Ascending aorta (tissue), 2 donors: ENCODE data around the gene CAMTA1. TPM values are rescaled to one million over a fixed set of nuclear protein-coding genes. Genes with fewer than 3 reads are reported as not detected.

Source experiments
- DNase-seq, 2 donors: peaks; one replicate each; pipeline ENCODE4 v3.0.0-alpha.2; 2019; ENCODE audit warnings: low spot score in 2 of 2
- H3K27ac ChIP-seq, 2 donors: fragments of 200-600 bp; sonication (generic); one replicate each; pipeline ENCODE4 v1.5.1; 2016 to 2017; ENCODE audit warnings: mild to moderate bottlenecking in 1 of 2
- H3K27me3 ChIP-seq: fragments of 200-600 bp; sonication (generic); one replicate; pipeline ENCODE4 v1.5.1; 2017
- H3K36me3 ChIP-seq, 2 donors: fragments of 200-600 bp; sonication (generic); one replicate each; pipeline ENCODE4 v1.5.1; 2016
- H3K4me1 ChIP-seq, 2 donors: fragments of 200-600 bp; sonication (generic); one replicate each; pipeline ENCODE4 v1.5.1; 2016 to 2017; ENCODE audit warnings: mild to moderate bottlenecking in 1 of 2
- H3K4me3 ChIP-seq, 2 donors: fragments of 200-600 bp; sonication (generic); one replicate each; pipeline ENCODE4 v1.5.1; 2016 to 2017; ENCODE audit warnings: mild to moderate bottlenecking in 1 of 2
- H3K9me3 ChIP-seq, 2 donors: fragments of 200-600 bp; sonication (generic); one replicate each; pipeline ENCODE4 v1.5.1; 2016
- CTCF ChIP-seq, 3 experiments: fragments of 200-600 bp in 2 of 3; fragments of 450-650 bp in 1 of 3; sonication (generic) in 2 of 3; IDR thresholded peaks; one replicate each; pipeline ENCODE4 v1.5.1; 2016 to 2019; ENCODE audit warnings: antibody characterized with exemption in 3 of 3, mild to moderate bottlenecking in 1 of 3, moderate library complexity in 1 of 3
- intact Hi-C: fragments of 100-400 bp; cut with DNase I; formaldehyde crosslinking; loops from one replicate; pipeline ENCODE4 v1.15.1; 2023
- total RNA-seq: library from RNA; depleted of rRNA; stranded (reverse); fragments of >200 nt; gene quantifications from one replicate; pipeline ENCODE4 v1.1.0, GENCODE V29; 2016

Gene CAMTA1
- total RNA-seq, 1 donor from 2014 or later: 53.3 TPM

DNA sequence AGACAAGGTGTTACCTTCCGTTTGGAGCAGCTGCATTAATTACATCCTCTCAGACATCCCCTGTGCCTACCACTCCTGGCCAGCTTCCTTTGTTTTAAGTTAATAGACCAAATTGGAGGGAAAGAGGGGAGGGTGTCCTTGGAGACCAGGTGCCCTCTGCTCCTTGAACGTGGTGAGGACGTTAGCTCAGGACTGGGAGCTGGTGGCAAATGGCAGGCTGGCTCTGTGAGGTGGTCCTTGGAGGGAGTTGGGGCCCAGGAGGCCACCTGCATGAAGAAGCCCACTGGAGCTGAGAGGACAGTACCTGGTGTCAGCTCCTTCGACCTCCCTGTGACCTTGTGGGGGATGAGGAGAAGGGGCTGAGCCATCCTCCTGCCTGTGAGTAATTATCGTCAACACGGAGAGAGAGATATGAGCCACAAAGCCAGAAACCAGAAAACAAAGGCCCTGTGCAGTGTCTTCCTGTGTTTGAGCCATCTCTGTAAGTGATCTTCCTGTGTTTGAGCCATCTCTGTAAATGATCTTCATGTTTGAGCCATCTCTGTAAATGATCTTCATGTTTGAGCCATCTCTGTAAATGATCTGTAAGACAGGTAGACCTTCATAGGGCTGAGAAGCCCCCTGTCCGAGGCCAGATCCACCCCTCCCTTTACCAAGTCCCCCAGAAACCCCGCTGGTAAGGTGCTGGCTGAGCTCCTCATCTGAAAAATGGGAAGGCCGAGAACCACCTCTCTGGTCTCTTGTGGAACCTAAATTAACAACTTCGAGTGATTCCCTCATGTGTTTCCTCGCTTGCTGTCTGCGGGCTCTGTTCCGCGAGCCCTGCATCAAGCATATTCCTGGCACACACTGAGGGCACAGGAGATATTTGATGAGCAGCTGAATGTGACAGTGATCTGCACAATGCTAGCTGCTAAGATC, 126.0 kb downstream of the CAMTA1 start:
- TF ChIP-seq CTCF (IDR thresholded peaks at IDR 0.05): no peak
- H3K36me3 ChIP-seq: no peaks in the 10 kb centered on the region
- H3K4me1 ChIP-seq: no peaks in the 10 kb centered on the region
- H3K27me3 ChIP-seq: no peaks in the 10 kb centered on the region
- no peak for DNase-seq
- H3K27ac ChIP-seq: no peak overlapping the region
- intact Hi-C loops: no loop called here
- H3K4me3 ChIP-seq: no peak overlapping the region
- no peaks in the 10 kb centered on the region for H3K9me3 ChIP-seq

DNA sequence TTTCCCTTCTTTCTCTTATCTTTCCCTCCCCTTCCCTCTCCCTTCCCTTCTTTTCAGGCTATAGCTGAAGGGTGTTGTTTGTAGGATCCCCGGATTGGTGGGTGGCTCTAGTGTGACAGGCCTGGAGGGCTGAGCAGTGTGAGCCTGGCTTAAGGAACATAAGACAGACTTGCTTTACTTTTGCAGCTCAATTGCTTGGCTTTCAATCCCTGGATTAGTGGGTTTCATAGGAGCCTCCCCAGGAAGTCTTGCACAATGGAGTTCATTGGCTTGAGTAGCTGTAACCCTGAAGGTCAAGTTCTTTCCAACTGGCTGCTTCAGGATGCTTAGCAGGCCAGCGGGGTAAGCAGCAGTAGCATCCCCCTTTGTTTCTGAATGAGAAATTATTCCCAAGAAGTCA, 126.7 kb downstream of the CAMTA1 start:
- no peak for TF ChIP-seq CTCF (IDR thresholded peaks at IDR 0.05)
- intact Hi-C loops: no loop called here
- Histone ChIP-seq H3K4me3 (no peak overlapping the region), H3K9me3 (no peaks in the 10 kb centered on the region), H3K4me1 (no peaks in the 10 kb centered on the region), H3K27ac (no peak overlapping the region), H3K36me3 (no peaks in the 10 kb centered on the region), H3K27me3 (no peaks in the 10 kb centered on the region)
- no peak for DNase-seq

DNA sequence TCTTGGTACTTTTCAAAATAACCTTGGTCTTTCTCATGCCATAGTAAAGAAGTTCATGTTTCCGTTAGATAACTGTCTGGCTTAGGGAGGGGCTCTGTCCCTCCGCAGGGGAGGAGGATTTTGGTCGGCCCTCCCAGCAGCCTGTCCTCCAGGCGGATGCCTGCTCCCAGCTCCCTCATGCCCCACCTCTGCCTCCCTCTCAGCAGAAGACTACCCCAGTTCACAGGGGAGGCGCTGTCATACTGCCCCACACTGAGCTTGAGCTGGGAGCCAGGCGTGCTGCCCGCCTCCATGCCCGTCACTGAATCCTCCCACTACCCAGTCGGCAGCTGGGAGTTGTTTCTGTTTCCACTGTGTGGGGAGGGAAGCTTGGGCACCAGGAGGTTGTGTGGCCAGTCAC, 127.3 kb downstream of the CAMTA1 start:
- intact Hi-C loops: no loop called here
- Histone ChIP-seq H3K36me3 (no peaks in the 10 kb centered on the region), H3K27ac (no peak overlapping the region), H3K4me3 (no peak overlapping the region), H3K27me3 (no peaks in the 10 kb centered on the region), H3K4me1 (no peaks in the 10 kb centered on the region), H3K9me3 (no peaks in the 10 kb centered on the region)
- no peak for DNase-seq
- TF ChIP-seq CTCF (IDR thresholded peaks at IDR 0.05): no peak

DNA sequence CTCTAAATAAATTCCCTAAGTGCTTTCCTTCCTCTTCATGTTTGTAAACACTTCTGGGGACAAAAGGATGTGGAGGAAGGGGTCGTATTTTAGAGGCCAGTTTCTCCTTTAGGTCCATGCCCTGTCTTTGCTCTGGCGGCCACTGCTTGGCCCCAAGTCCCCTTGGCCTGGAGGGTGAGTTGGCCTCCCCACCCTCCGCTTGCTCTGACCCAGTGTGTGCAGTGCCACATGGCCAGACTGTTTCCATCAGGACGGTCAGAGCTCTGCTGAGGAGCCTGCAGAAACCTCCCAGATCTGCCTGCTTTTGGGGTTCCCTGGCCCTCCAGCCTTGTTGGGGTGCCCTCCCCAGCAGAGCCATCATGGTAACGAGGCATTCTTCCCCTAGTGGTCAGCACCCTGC, 127.8 kb downstream of the CAMTA1 start:
- DNase-seq: no peak
- Histone ChIP-seq H3K36me3 (no peaks in the 10 kb centered on the region), H3K27me3 (no peaks in the 10 kb centered on the region), H3K27ac (no peak overlapping the region), H3K4me1 (no peaks in the 10 kb centered on the region), H3K9me3 (no peaks in the 10 kb centered on the region), H3K4me3 (no peak overlapping the region)
- intact Hi-C loops: no loop called here
- TF ChIP-seq CTCF (IDR thresholded peaks at IDR 0.05): no peak

- Histone ChIP-seq H3K9me3 (no peaks in the 10 kb centered on the region), H3K4me3 (no peak overlapping the region), H3K27me3 (no peaks in the 10 kb centered on the region), H3K27ac (no peak overlapping the region), H3K36me3 (no peaks in the 10 kb centered on the region), H3K4me1 (peaks cover 0 to 5% of the 10 kb centered on the region in 2 donors)
- no peak for DNase-seq
- no peak for TF ChIP-seq CTCF (IDR thresholded peaks at IDR 0.05)
- intact Hi-C loops: loop anchor here (5.0 kb wide), 1 partner anchor 57 kb away; no protein-coding TSS in a partner anchor
Observed at GRCh38 chr1:6914706-6915105, 129.5 kb downstream of the CAMTA1 start.
